ENCODE measurements around the gene L3MBTL1. TPM values are rescaled to one million over a fixed set of nuclear protein-coding genes. Genes with fewer than 3 reads are reported as not detected.

The L3MBTL1 gene
- polyA plus RNA-seq, 3 donors = 0.31 to 9.0 (median 0.36) TPM

- Histone ChIP-seq H4K20me1 (ENCODE audit: insufficient read depth, low read length) (peaks cover 94% of the 10 kb centered on the region), H3K79me2 (ENCODE audit: insufficient read depth, low read length) (peaks cover 66% of the 10 kb centered on the region)
- no peak overlapping the region for H3K4me3 Mint-ChIP-seq
These were observed 44.6 kb upstream of the L3MBTL1 start for GRCh38 chr20:43462660-43463526.

More at GRCh38 chr20:43462660-43463526, 44.6 kb upstream of the L3MBTL1 start:
- Histone ChIP-seq H3K9ac (ENCODE audit: insufficient read depth, low read length, poor library complexity, severe bottlenecking) (no peak overlapping the region), H3K4me1 (ENCODE audit: control insufficient read depth in 1 of 2, insufficient read depth in 2 of 2, low read length in 2 of 2) (peaks cover 6 to 10% of the 10 kb centered on the region in 2 donors), H3K4me3 (replicated peaks in 1 of 3; ENCODE audit: low read depth in 2 of 3, low read length in 3 of 3) (no peak overlapping the region), H3K9me3 (replicated peaks in 1 of 2; ENCODE audit: control insufficient read depth in 1 of 2, insufficient read depth in 1 of 2, low read length in 2 of 2) (no peaks in the 10 kb centered on the region), H3K27me3 (ENCODE audit: control insufficient read depth in 2 of 2, insufficient read depth in 2 of 2, low read length in 2 of 2) (no peaks in the 10 kb centered on the region), H3K4me2 (replicated peaks; ENCODE audit: extremely low read depth, low read length, poor library complexity, severe bottlenecking) (no peak overlapping the region), H3K27ac (ENCODE audit: low read depth in 1 of 2, low read length in 2 of 2) (no peak overlapping the region), H3K36me3 (replicated peaks in 1 of 2; ENCODE audit: control insufficient read depth in 1 of 2, insufficient read depth in 2 of 2, low read length in 2 of 2) (peaks cover 81 to 90% of the 10 kb centered on the region in 2 donors), H2AFZ (ENCODE audit: insufficient read depth, low read depth, low read length, poor library complexity, severe bottlenecking) (no peak overlapping the region)
- Mint-ChIP-seq H3K36me3 (peaks cover 79 to 90% of the 10 kb centered on the region in 2 donors), H3K4me1 (peaks cover 15% of the 10 kb centered on the region), H3K9me3 (no peaks in the 10 kb centered on the region), H3K27ac (peak overlapping the region in 2 of 7 donors; percentile 43 to 62), H3K27me3 (ENCODE audit: low read depth in 3 of 3) (no peaks in the 10 kb centered on the region)
- no peak for TF ChIP-seq CTCF (IDR thresholded peaks at IDR 0.05)
- intact Hi-C loops (cut with micrococcal nuclease) = loop anchor here in 1 of 2 donors (10.0 kb wide), 1 partner anchor 842 kb away; no protein-coding TSS in a partner anchor
- no CpG with 5 or more reads among the region's 4 CpGs for WGBS (ENCODE audit: insufficient coverage)
- no peak for DNase-seq
